ENCODE data around the gene SUFU.
A peak's percentile ranks its signal among the peaks of the same experiment; 100 is the strongest.
"Not testable (repeated sequence)": the region's sequence is repeated elsewhere in the genome, so short reads cannot be mapped to it uniquely, and the experiment has no call there.

SUFU gene

GRCh38 chr10:102503264-102504178 is at the start of gene SUFU:
Gene SUFU, plus strand, starts transcription at chr10:102503972. Its CDS starts 181 bp downstream, at chr10:102504153.
- DNase-seq = peak; percentile 99

- DNase-seq = not testable (repeated sequence)
Observed at GRCh38 chr10:102454662-102455487, 48.9 kb upstream of the SUFU start.

GRCh38 chr10:102455893-102456471 is 47.8 kb upstream of the SUFU start:
- no peak for DNase-seq

GRCh38 chr10:102457591-102458150 is 46.1 kb upstream of the SUFU start:
- DNase-seq = no peak

- DNase-seq = no peak
Observed at GRCh38 chr10:102458656-102459055, 45.1 kb upstream of the SUFU start.

- no peak for DNase-seq
Observed at GRCh38 chr10:102460836-102461186, 43.0 kb upstream of the SUFU start.

- DNase-seq = peak; percentile 90 to 95
Observed at GRCh38 chr10:102461187-102462054, 42.4 kb upstream of the SUFU start.

GRCh38 chr10:102462512-102463054 is 41.2 kb upstream of the SUFU start:
- DNase-seq = no peak

- DNase-seq = no peak
Observed at GRCh38 chr10:102463983-102464382, 39.8 kb upstream of the SUFU start.

GRCh38 chr10:102465466-102465865 is 38.3 kb upstream of the SUFU start:
- no peak for DNase-seq

GRCh38 chr10:102467318-102467717 is 36.5 kb upstream of the SUFU start:
- no peak for DNase-seq

- no peak for DNase-seq
Observed at GRCh38 chr10:102467971-102468438, 35.8 kb upstream of the SUFU start.

GRCh38 chr10:102468683-102469082 is 35.1 kb upstream of the SUFU start:
- no peak for DNase-seq

- no peak for DNase-seq
Observed at GRCh38 chr10:102470579-102471546, 32.9 kb upstream of the SUFU start.

GRCh38 chr10:102473445-102474331 is 30.1 kb upstream of the SUFU start:
- no peak for DNase-seq

- DNase-seq = no peak
Observed at GRCh38 chr10:102475451-102476040, 28.2 kb upstream of the SUFU start.

- no peak for DNase-seq
Observed at GRCh38 chr10:102476466-102477141, 27.2 kb upstream of the SUFU start.

- no peak for DNase-seq
Observed at GRCh38 chr10:102479651-102480050, 24.1 kb upstream of the SUFU start.
